ENCODE data around the gene PGAM2. TPM values are rescaled to one million over a fixed set of nuclear protein-coding genes. Genes with fewer than 3 reads are reported as not detected.

Gene PGAM2
- total and polyA plus RNA-seq, 2 of the 13 experiments (the other 11 are each of a cell fraction or from before 2014, with no cell fraction given) = 0.22 TPM; not detected in 1

DNA sequence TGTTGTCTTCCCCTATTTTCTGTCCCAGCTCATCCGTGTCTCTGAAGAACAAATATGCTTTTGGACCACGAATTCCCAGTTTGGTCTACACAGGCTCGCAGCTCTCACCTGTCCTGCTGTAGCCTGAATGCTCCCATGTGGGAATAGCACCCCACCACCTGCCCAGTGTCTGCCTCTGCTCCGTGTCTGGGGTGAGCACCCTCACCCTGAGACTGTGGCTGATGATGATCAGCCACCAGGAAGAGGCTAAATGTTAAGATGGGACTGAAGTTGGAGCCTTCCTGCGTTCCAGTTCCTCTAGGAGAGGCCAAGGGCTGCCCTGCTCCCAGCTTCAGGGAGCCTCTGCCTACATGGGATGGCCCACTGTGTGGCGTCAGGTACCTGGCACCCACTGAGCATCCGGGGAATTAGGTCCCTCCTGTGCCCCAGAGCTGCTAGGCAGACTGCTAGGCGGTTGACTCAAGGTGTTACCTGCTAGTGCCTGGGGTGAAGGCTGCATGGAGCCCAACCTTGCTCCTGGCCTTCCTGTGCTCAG lies 3.7 kb downstream of the PGAM2 start:
- no peak overlapping the region for H3K4me3 ChIP-seq (replicated peaks in 1 of 3; ENCODE audit: insufficient read depth in 1 of 3, low read depth in 2 of 3, low read length in 3 of 3)
- no peak overlapping the region for H2AFZ ChIP-seq (ENCODE audit: low read length)
- H3K4me2 ChIP-seq (ENCODE audit: low read depth, low read length) = no peak overlapping the region
- H3K9ac ChIP-seq (ENCODE audit: insufficient read depth, low read depth, low read length) = no peak overlapping the region
- ATAC-seq (no peak), FAIRE-seq (no peak), DNase-seq (ENCODE audit: low spot score) (no peak)
- peaks cover 24 to 41% of the 10 kb centered on the region in 2 experiments for H3K36me3 ChIP-seq (replicated peaks in 1 of 2; ENCODE audit: control insufficient read depth in 1 of 2, insufficient read depth in 2 of 2, low read length in 2 of 2)
- BruUV-seq (replicated peaks) = no TSS peak
- ChIA-PET CTCF (ENCODE audit: low intra/inter-chr PET ratio, low total read pairs) (no interaction called here), POLR2A (interaction anchor here (1.2 kb wide), 1 partner anchor 17 kb away, joined by 5 read pairs; the partner anchor contains the start of gene DBNL)
- H3K27ac ChIP-seq (ENCODE audit: extremely low read length, insufficient read depth, low read length) = peak overlapping the region; percentile 11
- H3K27me3 ChIP-seq (ENCODE audit: control insufficient read depth in 1 of 2, insufficient read depth in 2 of 2, low read length in 2 of 2) = no peaks in the 10 kb centered on the region
- WGBS (ENCODE audit: low lambda C conversion rate) = 77% methylated on average over 5 of the region's 8 CpGs
- in situ Hi-C loops (cut with HindIII; ENCODE audit: extremely low pct_ligation_motif_present, low pct_unique_long_range_greater_than_20kb) = no loop called here
- H3K4me1 ChIP-seq (ENCODE audit: insufficient read depth, low read length) = peaks cover 45% of the 10 kb centered on the region
- intact Hi-C loops (cut with micrococcal nuclease; ENCODE audit: unreplicated experiment) = no loop called here
- no peaks in the 10 kb centered on the region for H3K9me3 ChIP-seq (ENCODE audit: low read length)
- no peaks in the 10 kb centered on the region for H3K79me2 ChIP-seq (ENCODE audit: insufficient read depth, low read length)
- H4K20me1 ChIP-seq (ENCODE audit: insufficient read depth, low read length) = no peaks in the 10 kb centered on the region
- TF ChIP-seq REXO4 (CRISPR knock-in tag; IDR thresholded peaks at IDR 0.05; ENCODE audit: borderline replicate concordance) (no peak), MTA3 (CRISPR knock-in tag; IDR thresholded peaks at IDR 0.05) (no peak), IRF2 (CRISPR knock-in tag; IDR thresholded peaks at IDR 0.05) (no peak), ZNF44 (CRISPR knock-in tag; IDR thresholded peaks at IDR 0.05) (no peak), KLF6 (CRISPR knock-in tag; IDR thresholded peaks at IDR 0.05) (no peak), NFKBIZ (CRISPR knock-in tag; IDR thresholded peaks at IDR 0.05) (no peak)
- TF ChIP-seq, protein P1, sequence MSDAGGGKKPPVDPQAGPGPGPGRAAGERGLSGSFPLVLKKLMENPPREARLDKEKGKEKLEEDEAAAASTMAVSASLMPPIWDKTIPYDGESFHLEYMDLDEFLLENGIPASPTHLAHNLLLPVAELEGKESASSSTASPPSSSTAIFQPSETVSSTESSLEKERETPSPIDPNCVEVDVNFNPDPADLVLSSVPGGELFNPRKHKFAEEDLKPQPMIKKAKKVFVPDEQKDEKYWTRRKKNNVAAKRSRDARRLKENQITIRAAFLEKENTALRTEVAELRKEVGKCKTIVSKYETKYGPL (CRISPR knock-in tag; IDR thresholded peaks at IDR 0.05) = no peak
- TF ChIP-seq, protein P2, sequence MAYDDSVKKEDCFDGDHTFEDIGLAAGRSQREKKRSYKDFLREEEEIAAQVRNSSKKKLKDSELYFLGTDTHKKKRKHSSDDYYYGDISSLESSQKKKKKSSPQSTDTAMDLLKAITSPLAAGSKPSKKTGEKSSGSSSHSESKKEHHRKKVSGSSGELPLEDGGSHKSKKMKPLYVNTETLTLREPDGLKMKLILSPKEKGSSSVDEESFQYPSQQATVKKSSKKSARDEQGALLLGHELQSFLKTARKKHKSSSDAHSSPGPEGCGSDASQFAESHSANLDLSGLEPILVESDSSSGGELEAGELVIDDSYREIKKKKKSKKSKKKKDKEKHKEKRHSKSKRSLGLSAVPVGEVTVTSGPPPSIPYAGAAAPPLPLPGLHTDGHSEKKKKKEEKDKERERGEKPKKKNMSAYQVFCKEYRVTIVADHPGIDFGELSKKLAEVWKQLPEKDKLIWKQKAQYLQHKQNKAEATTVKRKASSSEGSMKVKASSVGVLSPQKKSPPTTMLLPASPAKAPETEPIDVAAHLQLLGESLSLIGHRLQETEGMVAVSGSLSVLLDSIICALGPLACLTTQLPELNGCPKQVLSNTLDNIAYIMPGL (CRISPR knock-in tag; IDR thresholded peaks at IDR 0.05; ENCODE audit: borderline replicate concordance in 1 of 2, low read depth in 1 of 2) = no peak

All from HepG2 (cell line).